GM19043 (cell line): ENCODE data around the gene HSPA12B.

Source experiments
- ATAC-seq: cut with Tn5 transposase; IDR thresholded peaks from one replicate; pipeline ENCODE4 v1.9.1; 2021; ENCODE audit warnings: low read depth; ENCODE audit not compliant: unreplicated experiment

HSPA12B gene

GRCh38 chr20:3744806-3745685, 12.6 kb downstream of the HSPA12B start:
- ATAC-seq = no peak

- no peak for ATAC-seq
Measured at GRCh38 chr20:3745686-3746173, 13.2 kb downstream of the HSPA12B start.

- ATAC-seq = no peak
Measured at GRCh38 chr20:3747471-3747870, 15.0 kb downstream of the HSPA12B start.

- ATAC-seq = no peak
Measured at GRCh38 chr20:3748073-3748472, 15.6 kb downstream of the HSPA12B start.

- no peak for ATAC-seq
Measured at GRCh38 chr20:3749087-3749688, 16.7 kb downstream of the HSPA12B start.

- ATAC-seq = no peak
Measured at GRCh38 chr20:3749689-3750531, 17.4 kb downstream of the HSPA12B start.

- ATAC-seq = no peak
Measured at GRCh38 chr20:3751305-3751674, 18.8 kb downstream of the HSPA12B start.

- ATAC-seq = no peak
Measured at GRCh38 chr20:3751675-3752385, 19.3 kb downstream of the HSPA12B start.

- ATAC-seq = no peak
Measured at GRCh38 chr20:3752386-3752759, 19.9 kb downstream of the HSPA12B start.

GRCh38 chr20:3753098-3753497, 20.6 kb downstream of the HSPA12B start:
- ATAC-seq = no peak

GRCh38 chr20:3753501-3754275, 21.2 kb downstream of the HSPA12B start:
- ATAC-seq = no peak

GRCh38 chr20:3754276-3754630, 21.8 kb downstream of the HSPA12B start:
- ATAC-seq = no peak

GRCh38 chr20:3755269-3755668, 22.8 kb downstream of the HSPA12B start:
- ATAC-seq = no peak

GRCh38 chr20:3755814-3756480, 23.5 kb downstream of the HSPA12B start:
- no peak for ATAC-seq

GRCh38 chr20:3757268-3757667, 24.8 kb downstream of the HSPA12B start:
- no peak for ATAC-seq

- ATAC-seq = no peak
Measured at GRCh38 chr20:3758566-3758965, 26.1 kb downstream of the HSPA12B start.

- no peak for ATAC-seq
Measured at GRCh38 chr20:3759316-3759823, 26.9 kb downstream of the HSPA12B start.

- ATAC-seq = no peak
Measured at GRCh38 chr20:3759884-3760283, 27.4 kb downstream of the HSPA12B start.
